H9 (cell line): ENCODE data around the gene ABCG8. TPM values are rescaled to one million over a fixed set of nuclear protein-coding genes. Genes with fewer than 3 reads are reported as not detected.

Experiments
- DNase-seq: peaks from one replicate; pipeline ENCODE4 v3.0.0-alpha.2; 2017
- H2AFZ ChIP-seq: one replicate; pipeline ENCODE4 v1.6.1; 2013; ENCODE audit warnings: mild to moderate bottlenecking, low read length, control low read depth, moderate library complexity
- H2AK5ac ChIP-seq: 2 replicates; pipeline ENCODE4 v1.6.1; 2013; ENCODE audit warnings: low read length, control low read depth, mixed read lengths; ENCODE audit not compliant: insufficient read length
- H2BK120ac ChIP-seq: one replicate; pipeline ENCODE4 v1.6.1; 2013; ENCODE audit warnings: low read depth, mild to moderate bottlenecking, low read length, control low read depth, inconsistent platforms; ENCODE audit not compliant: poor library complexity, severe bottlenecking
- H2BK12ac ChIP-seq: 2 replicates; pipeline ENCODE4 v1.6.1; 2013; ENCODE audit warnings: low read length, control low read depth, mixed read lengths, low read depth; ENCODE audit not compliant: insufficient read length
- H2BK15ac ChIP-seq: 2 replicates; pipeline ENCODE4 v1.6.1; 2013; ENCODE audit warnings: low read depth, low read length, control low read depth
- H2BK20ac ChIP-seq: one replicate; pipeline ENCODE4 v1.6.1; 2013; ENCODE audit warnings: low read depth, mild to moderate bottlenecking, low read length, control low read depth, inconsistent platforms; ENCODE audit not compliant: poor library complexity, severe bottlenecking
- H2BK5ac ChIP-seq: 2 replicates; pipeline ENCODE4 v1.6.1; 2013; ENCODE audit warnings: low read length, control low read depth, mixed read lengths; ENCODE audit not compliant: insufficient read length
- H3K14ac ChIP-seq: 2 replicates; pipeline ENCODE4 v1.6.1; 2013; ENCODE audit warnings: low read length, control low read depth; ENCODE audit not compliant: insufficient read depth
- H3K18ac ChIP-seq: 2 replicates; pipeline ENCODE4 v1.6.1; 2013; ENCODE audit warnings: low read depth, mild to moderate bottlenecking, mixed read lengths, low read length, control low read depth; ENCODE audit not compliant: insufficient read length
- H3K23ac ChIP-seq: 2 replicates; pipeline ENCODE4 v1.6.1; 2013; ENCODE audit warnings: low read length, control low read depth, mixed read lengths, low read depth; ENCODE audit not compliant: insufficient read length
- H3K23me2 ChIP-seq: 2 replicates; pipeline ENCODE4 v1.6.1; 2013; ENCODE audit warnings: low read depth, mild to moderate bottlenecking, mixed read lengths, low read length, control low read depth; ENCODE audit not compliant: insufficient read length, poor library complexity, severe bottlenecking
- H3K27ac ChIP-seq: 2 replicates; pipeline ENCODE4 v1.5.1; 2013; ENCODE audit warnings: low read length, control low read depth, mixed read lengths, low read depth; ENCODE audit not compliant: insufficient read length
- H3K27me3 ChIP-seq: 2 replicates; pipeline ENCODE4 v1.6.1; 2013; ENCODE audit warnings: low read length, control low read depth, inconsistent platforms; ENCODE audit not compliant: insufficient read depth
- H3K4ac ChIP-seq: 2 replicates; pipeline ENCODE4 v1.6.1; 2013; ENCODE audit warnings: low read depth, mild to moderate bottlenecking, control low read depth, inconsistent platforms, low read length, moderate library complexity
- H3K4me1 ChIP-seq: 2 replicates; pipeline ENCODE4 v1.6.1; 2013; ENCODE audit warnings: low read length, control low read depth, inconsistent platforms; ENCODE audit not compliant: insufficient read depth
- H3K4me2 ChIP-seq: 2 replicates; pipeline ENCODE4 v1.6.1; 2013; ENCODE audit warnings: low read length, control low read depth, mixed read lengths; ENCODE audit not compliant: insufficient read length, insufficient read depth
- H3K56ac ChIP-seq: 2 replicates; pipeline ENCODE4 v1.6.1; 2013; ENCODE audit warnings: low read depth, mild to moderate bottlenecking, mixed read lengths, low read length, control low read depth; ENCODE audit not compliant: insufficient read length
- H3K79me1 ChIP-seq: 2 replicates; pipeline ENCODE4 v1.6.1; 2013; ENCODE audit warnings: low read depth, mild to moderate bottlenecking, moderate library complexity, low read length, control low read depth, inconsistent platforms; ENCODE audit not compliant: insufficient read depth, poor library complexity, severe bottlenecking
- H3K79me2 ChIP-seq: 2 replicates; pipeline ENCODE4 v1.6.1; 2013; ENCODE audit warnings: low read length, control low read depth, inconsistent platforms; ENCODE audit not compliant: insufficient read depth
- H3K9ac ChIP-seq: 2 replicates; pipeline ENCODE4 v1.6.1; 2013; ENCODE audit warnings: low read length, control low read depth, mixed read lengths; ENCODE audit not compliant: insufficient read length; ENCODE audit errors: extremely low read depth
- H3K9me3 ChIP-seq: one replicate; pipeline ENCODE4 v1.6.1; 2013; ENCODE audit warnings: low read depth, low read length, inconsistent platforms; ENCODE audit not compliant: control insufficient read depth
- H3T11ph ChIP-seq: one replicate; pipeline ENCODE4 v1.6.1; 2013; ENCODE audit warnings: mild to moderate bottlenecking, low read length, control low read depth, inconsistent platforms
- H4K20me1 ChIP-seq: one replicate; pipeline ENCODE4 v1.6.1; 2013; ENCODE audit not compliant: control insufficient read depth, insufficient read length, insufficient read depth
- H4K5ac ChIP-seq: 2 replicates; pipeline ENCODE4 v1.6.1; 2013; ENCODE audit warnings: low read depth, mild to moderate bottlenecking, mixed read lengths, low read length, control low read depth; ENCODE audit not compliant: insufficient read length
- H4K8ac ChIP-seq: replicated peaks from 2 replicates; pipeline ENCODE4 v1.6.1; 2013; ENCODE audit warnings: low read length, control low read depth, mixed read lengths, low read depth; ENCODE audit not compliant: insufficient read length
- H4K91ac ChIP-seq: 2 replicates; pipeline ENCODE4 v1.6.1; 2013; ENCODE audit warnings: low read depth, mild to moderate bottlenecking, moderate library complexity, mixed read lengths, low read length, control low read depth; ENCODE audit not compliant: insufficient read length
- H3K27ac Mint-ChIP-seq, 3 experiments: 2 replicates in 2 of 3; 3 replicates in 1 of 3; pipeline ENCODE4 v1.8.0; 2020 to 2021; ENCODE audit warnings: mixed read lengths in 3 of 3, mild to moderate bottlenecking in 1 of 3, moderate library complexity in 1 of 3
- H3K27me3 Mint-ChIP-seq: 2 replicates; pipeline ENCODE4 v1.8.0; 2021; ENCODE audit warnings: low read depth, mild to moderate bottlenecking, moderate library complexity, mixed read lengths
- H3K36me3 Mint-ChIP-seq, 3 experiments: 2 replicates in 2 of 3; 3 replicates in 1 of 3; pipeline ENCODE4 v1.8.0; 2020 to 2021; ENCODE audit warnings: low read depth in 3 of 3, mixed read lengths in 3 of 3; ENCODE audit not compliant: insufficient read depth in 1 of 3
- H3K4me1 Mint-ChIP-seq, 2 experiments: 2 replicates each; pipeline ENCODE4 v1.8.0; 2020; ENCODE audit warnings: mixed read lengths in 2 of 2
- H3K4me3 Mint-ChIP-seq, 2 experiments: 2 replicates in 1 of 2; 3 replicates in 1 of 2; pipeline ENCODE4 v1.8.0; 2020 to 2021; ENCODE audit warnings: mild to moderate bottlenecking in 2 of 2, mixed read lengths in 2 of 2, moderate library complexity in 1 of 2
- H3K9me3 Mint-ChIP-seq, 2 experiments: 2 replicates in 1 of 2; 3 replicates in 1 of 2; pipeline ENCODE4 v1.8.0; 2020; ENCODE audit warnings: mild to moderate bottlenecking in 2 of 2, mixed read lengths in 2 of 2, moderate library complexity in 1 of 2
- CTCF ChIP-seq: fragments of 200-600 bp; sonication (generic); conservative IDR thresholded peaks from 3 replicates; pipeline ENCODE4 v1.8.0; 2021; ENCODE audit warnings: antibody characterized with exemption, mild to moderate bottlenecking
- WGBS: extraction: QIAGEN DNeasy Blood & Tissue Kit; methylation state at CpG from one replicate; pipeline ENCODE4 v1.1.7; 2013; ENCODE audit warnings: missing lambda C conversion rate, low lambda C conversion rate, mixed read lengths; ENCODE audit not compliant: insufficient read length; ENCODE audit errors: extremely low coverage; 5-methylcytosine and 5-hydroxymethylcytosine counted together
- total RNA-seq: library from RNA; stranded (reverse); gene quantifications from 2 replicates; pipeline ENCODE4 v1.2.1, GENCODE V29; 2021

ABCG8 gene
- total RNA-seq, 1 experiment from 2014 or later = not detected

- H3K18ac ChIP-seq = no peak overlapping the region
- no peak overlapping the region for H3K4ac ChIP-seq
- Mint-ChIP-seq H3K27ac (no peak overlapping the region), H3K9me3 (no peaks in the 10 kb centered on the region), H3K4me1 (no peaks in the 10 kb centered on the region), H3K4me3 (no peak overlapping the region), H3K27me3 (peaks cover 7% of the 10 kb centered on the region; the same call in 1 of the 2 replicates), H3K36me3 (no peaks in the 10 kb centered on the region)
- H2BK15ac ChIP-seq = no peak overlapping the region
- no peak for DNase-seq
- no CpG with 5 or more reads among the region's 1 CpG for WGBS
- H2AK5ac ChIP-seq = no peak overlapping the region
- no peaks in the 10 kb centered on the region for H3K27me3 ChIP-seq
- H3K4me2 ChIP-seq = no peak overlapping the region
- no peak overlapping the region for H3K23ac ChIP-seq
- H3T11ph ChIP-seq = no peak overlapping the region
- no peak overlapping the region for H2BK5ac ChIP-seq
- H3K9me3 ChIP-seq = no peaks in the 10 kb centered on the region
- H4K91ac ChIP-seq = no peak overlapping the region
- no peaks in the 10 kb centered on the region for H4K20me1 ChIP-seq
- H3K79me1 ChIP-seq = no peaks in the 10 kb centered on the region
- H3K23me2 ChIP-seq = no peaks in the 10 kb centered on the region
- H4K8ac ChIP-seq = no peak overlapping the region
- no peak overlapping the region for H4K5ac ChIP-seq
- no peaks in the 10 kb centered on the region for H3K79me2 ChIP-seq
- H2BK12ac ChIP-seq = no peak overlapping the region
- H3K4me1 ChIP-seq = no peaks in the 10 kb centered on the region
- no peak overlapping the region for H3K14ac ChIP-seq
- no peak overlapping the region for H2BK20ac ChIP-seq
- no peak overlapping the region for H2AFZ ChIP-seq
- H3K56ac ChIP-seq = no peak overlapping the region
- no peak overlapping the region for H3K27ac ChIP-seq
- no peak for TF ChIP-seq CTCF
- H3K9ac ChIP-seq = no peak overlapping the region
- no peak overlapping the region for H2BK120ac ChIP-seq
These were observed 9.4 kb downstream of the ABCG8 start for GRCh38 chr2:43848214-43848613.
